Mucosa of rectum (tissue), 2 donors: ENCODE data around the gene WWP2.

Source experiments
- H3K27ac ChIP-seq, 2 donors: one replicate each; pipeline ENCODE4 v1.7.0; 2013; ENCODE audit warnings: inconsistent platforms in 2 of 2, low read depth in 2 of 2, low read length in 2 of 2
- H3K27me3 ChIP-seq, 2 donors: one replicate each; pipeline ENCODE4 v1.7.0; 2013; ENCODE audit warnings: low read length in 2 of 2; ENCODE audit not compliant: control insufficient read depth in 2 of 2, insufficient read depth in 2 of 2
- H3K36me3 ChIP-seq, 2 donors: one replicate each; pipeline ENCODE4 v1.7.0; 2013; ENCODE audit warnings: low read length in 2 of 2; ENCODE audit not compliant: control insufficient read depth in 2 of 2, insufficient read depth in 2 of 2
- H3K4me1 ChIP-seq, 2 donors: one replicate each; pipeline ENCODE4 v1.7.0; 2013; ENCODE audit warnings: low read length in 2 of 2, mild to moderate bottlenecking in 1 of 2; ENCODE audit not compliant: control insufficient read depth in 2 of 2, insufficient read depth in 2 of 2
- H3K4me3 ChIP-seq, 2 donors: one replicate each; pipeline ENCODE4 v1.7.0; 2013; ENCODE audit warnings: low read length in 2 of 2
- H3K9ac ChIP-seq, 2 donors: one replicate each; pipeline ENCODE4 v1.7.0; 2013; ENCODE audit warnings: low read length in 2 of 2, low read depth in 1 of 2, mild to moderate bottlenecking in 1 of 2
- H3K9me3 ChIP-seq, 2 donors: one replicate each; pipeline ENCODE4 v1.7.0; 2013; ENCODE audit warnings: low read length in 2 of 2; ENCODE audit not compliant: control insufficient read depth in 2 of 2
- donor health status: healthy.
- donor health status: Normal muscosa, but diverticular disease.

Gene WWP2

DNA sequence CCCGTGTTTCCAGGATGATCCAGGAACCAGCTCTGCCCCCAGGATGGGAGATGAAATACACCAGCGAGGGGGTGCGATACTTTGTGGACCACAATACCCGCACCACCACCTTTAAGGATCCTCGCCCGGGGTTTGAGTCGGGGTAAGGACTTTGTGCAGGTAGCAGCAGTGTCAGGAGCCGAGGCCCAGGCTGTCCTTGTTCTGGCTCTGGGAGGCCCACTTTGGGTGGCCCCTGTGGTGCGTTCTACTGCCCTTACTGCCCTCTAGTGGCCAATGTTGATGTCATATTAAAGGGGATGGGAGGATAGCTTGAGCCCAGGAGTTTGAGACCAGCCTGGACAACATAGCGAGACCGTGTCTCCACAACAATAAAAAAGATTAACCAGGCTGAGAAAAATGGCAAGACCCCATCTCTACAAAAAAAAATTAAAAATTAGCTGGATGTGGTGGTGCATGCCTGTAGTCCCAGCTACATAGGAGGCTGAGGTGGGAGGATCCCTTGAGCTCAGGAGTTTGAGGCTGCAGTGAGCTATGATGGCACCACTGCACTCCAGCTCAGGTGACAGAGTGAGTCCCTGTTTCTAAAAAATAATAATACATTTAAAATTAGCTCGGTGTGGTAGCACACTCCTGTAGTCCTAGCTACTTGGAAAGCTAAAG is 168.1 kb downstream of the WWP2 start:
- Histone ChIP-seq H3K4me3 (no peak overlapping the region), H3K27ac (no peak overlapping the region)

GRCh38 chr16:69931631-69932030 is 169.5 kb downstream of the WWP2 start:
- no peak overlapping the region for H3K27ac ChIP-seq
- H3K27me3 ChIP-seq, result no peaks in the 10 kb centered on the region
- H3K4me3 ChIP-seq, result no peak overlapping the region
- H3K4me1 ChIP-seq, result no peaks in the 10 kb centered on the region
- no peak overlapping the region for H3K9ac ChIP-seq
- peaks cover 60 to 71% of the 10 kb centered on the region in 2 donors for H3K36me3 ChIP-seq
- H3K9me3 ChIP-seq, result no peaks in the 10 kb centered on the region

More for the DNA sequence above, 168.1 kb downstream of the WWP2 start:
- no peak overlapping the region for H3K9ac ChIP-seq
- H3K9me3 ChIP-seq, result no peaks in the 10 kb centered on the region
- H3K27me3 ChIP-seq, result no peaks in the 10 kb centered on the region
- H3K36me3 ChIP-seq, result peaks cover 58 to 65% of the 10 kb centered on the region in 2 donors
- H3K4me1 ChIP-seq, result no peaks in the 10 kb centered on the region

DNA sequence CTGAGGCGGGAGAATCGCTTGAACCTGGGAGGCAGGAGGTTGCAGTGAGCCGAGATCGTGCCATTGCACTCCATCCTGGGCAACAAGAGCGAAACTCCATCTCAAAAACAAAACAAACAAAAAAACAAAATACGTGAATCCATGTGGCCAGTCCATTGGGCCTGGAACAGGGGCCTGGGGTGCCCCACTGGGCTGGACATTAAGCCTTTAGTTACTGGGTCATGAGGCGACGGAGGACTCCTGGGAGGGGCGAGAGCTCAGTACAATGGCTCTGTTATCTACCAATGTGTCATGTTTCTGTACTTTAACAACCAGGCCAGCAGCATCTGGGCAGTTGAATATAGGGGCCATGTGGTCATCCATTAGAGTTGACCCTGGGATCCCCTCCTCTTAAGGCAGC is 170.1 kb downstream of the WWP2 start:
- H3K27ac ChIP-seq, result no peak overlapping the region
- H3K4me3 ChIP-seq, result no peak overlapping the region
- H3K9me3 ChIP-seq, result no peaks in the 10 kb centered on the region
- H3K36me3 ChIP-seq, result peaks cover 64 to 77% of the 10 kb centered on the region in 2 donors
- H3K4me1 ChIP-seq, result no peaks in the 10 kb centered on the region
- H3K9ac ChIP-seq, result no peak overlapping the region
- no peaks in the 10 kb centered on the region for H3K27me3 ChIP-seq

- H3K4me1 ChIP-seq, result no peaks in the 10 kb centered on the region
- no peak overlapping the region for H3K9ac ChIP-seq
- no peaks in the 10 kb centered on the region for H3K27me3 ChIP-seq
- no peaks in the 10 kb centered on the region for H3K9me3 ChIP-seq
- no peak overlapping the region for H3K4me3 ChIP-seq
- peaks cover 70 to 83% of the 10 kb centered on the region in 2 donors for H3K36me3 ChIP-seq
- no peak overlapping the region for H3K27ac ChIP-seq
Measured at GRCh38 chr16:69932691-69933392, 170.7 kb downstream of the WWP2 start.

- no peak overlapping the region for H3K4me3 ChIP-seq
- no peaks in the 10 kb centered on the region for H3K9me3 ChIP-seq
- no peak overlapping the region for H3K9ac ChIP-seq
- H3K4me1 ChIP-seq, result no peaks in the 10 kb centered on the region
- peaks cover 79 to 92% of the 10 kb centered on the region in 2 donors for H3K36me3 ChIP-seq
- H3K27ac ChIP-seq, result no peak overlapping the region
- no peaks in the 10 kb centered on the region for H3K27me3 ChIP-seq
Measured at GRCh38 chr16:69934044-69934443, 171.9 kb downstream of the WWP2 start.

DNA sequence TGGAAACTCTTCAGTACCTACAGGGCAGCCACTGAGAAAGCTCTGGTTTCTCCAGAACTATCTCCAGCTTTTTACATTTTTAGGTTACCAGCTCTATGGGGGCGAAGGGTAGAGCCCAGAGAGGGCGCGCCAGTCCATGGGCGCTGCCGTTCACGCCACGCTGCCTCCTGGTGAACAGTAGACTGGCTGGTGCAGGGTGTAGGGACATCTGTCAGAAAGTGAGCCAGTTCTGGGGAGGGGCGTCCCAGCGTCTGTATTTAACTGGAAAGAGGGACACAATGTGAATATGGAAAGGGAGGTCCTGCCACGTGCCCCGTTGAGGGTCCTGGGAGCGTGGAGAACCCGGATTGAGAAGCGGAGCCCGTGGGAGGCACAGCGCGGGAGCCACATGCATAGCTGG is 172.6 kb downstream of the WWP2 start:
- no peaks in the 10 kb centered on the region for H3K9me3 ChIP-seq
- no peak overlapping the region for H3K27ac ChIP-seq
- H3K4me1 ChIP-seq, result no peaks in the 10 kb centered on the region
- H3K27me3 ChIP-seq, result no peaks in the 10 kb centered on the region
- no peak overlapping the region for H3K9ac ChIP-seq
- H3K36me3 ChIP-seq, result peaks cover 84 to 92% of the 10 kb centered on the region in 2 donors
- no peak overlapping the region for H3K4me3 ChIP-seq

GRCh38 chr16:69935278-69935711 is 173.2 kb downstream of the WWP2 start:
- Histone ChIP-seq H3K27me3 (no peaks in the 10 kb centered on the region), H3K9me3 (no peaks in the 10 kb centered on the region), H3K9ac (no peak overlapping the region), H3K36me3 (peaks cover 85 to 94% of the 10 kb centered on the region in 2 donors), H3K4me1 (no peaks in the 10 kb centered on the region), H3K4me3 (no peak overlapping the region), H3K27ac (no peak overlapping the region)

DNA sequence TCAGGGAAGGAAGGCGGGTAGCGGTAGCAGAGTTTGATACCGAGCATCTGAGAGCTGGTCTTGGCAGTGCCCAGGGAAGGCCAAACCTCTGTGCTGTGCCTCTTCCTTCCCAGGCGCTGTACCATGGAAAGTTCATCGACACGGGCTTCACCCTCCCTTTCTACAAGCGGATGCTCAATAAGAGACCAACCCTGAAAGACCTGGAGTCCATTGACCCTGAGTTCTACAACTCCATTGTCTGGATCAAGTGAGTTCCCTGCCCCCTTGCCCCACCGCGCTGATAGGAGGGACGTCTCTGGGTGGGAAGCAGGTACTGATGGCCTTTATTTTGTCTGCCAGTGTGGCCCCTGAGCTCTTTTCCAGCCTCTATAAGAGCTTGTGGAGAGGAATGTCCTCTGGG is 173.6 kb downstream of the WWP2 start:
- Histone ChIP-seq H3K27me3 (no peaks in the 10 kb centered on the region), H3K36me3 (peaks cover 88 to 92% of the 10 kb centered on the region in 2 donors), H3K9me3 (no peaks in the 10 kb centered on the region), H3K27ac (no peak overlapping the region), H3K4me1 (no peaks in the 10 kb centered on the region), H3K4me3 (no peak overlapping the region), H3K9ac (no peak overlapping the region)

- Histone ChIP-seq H3K27ac (no peak overlapping the region), H3K36me3 (peaks cover 88 to 91% of the 10 kb centered on the region in 2 donors)
Measured at GRCh38 chr16:69936252-69936651, 174.1 kb downstream of the WWP2 start.

DNA sequence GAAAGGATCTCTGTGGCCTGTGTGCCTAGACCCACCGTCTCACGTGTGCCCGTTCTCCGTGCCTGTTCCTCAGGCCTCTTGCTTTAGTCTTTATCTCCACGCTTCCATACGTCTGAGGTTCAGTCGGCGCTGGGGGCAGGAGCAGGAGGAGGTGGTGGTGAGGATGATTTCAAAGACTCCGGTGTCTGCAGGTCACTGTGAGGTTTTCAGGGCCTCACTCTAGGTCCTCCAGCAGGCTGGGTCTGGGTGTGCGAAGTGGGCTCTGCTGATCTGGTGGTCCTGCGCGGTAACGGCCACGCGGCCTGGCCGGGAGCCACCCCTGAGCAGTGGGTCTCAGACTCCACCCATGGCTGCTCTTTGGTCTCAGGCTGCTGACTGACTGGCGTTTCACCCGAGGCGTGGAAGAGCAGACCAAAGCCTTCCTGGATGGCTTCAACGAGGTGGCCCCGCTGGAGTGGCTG is 174.6 kb downstream of the WWP2 start:
- Histone ChIP-seq H3K4me3 (no peak overlapping the region), H3K4me1 (no peaks in the 10 kb centered on the region), H3K27ac (no peak overlapping the region), H3K9me3 (no peaks in the 10 kb centered on the region), H3K36me3 (peaks cover 88% of the 10 kb centered on the region in 2 donors), H3K9ac (no peak overlapping the region), H3K27me3 (no peaks in the 10 kb centered on the region)

More at GRCh38 chr16:69936252-69936651, 174.1 kb downstream of the WWP2 start:
- Histone ChIP-seq H3K4me3 (no peak overlapping the region), H3K27me3 (no peaks in the 10 kb centered on the region), H3K9me3 (no peaks in the 10 kb centered on the region), H3K4me1 (no peaks in the 10 kb centered on the region), H3K9ac (no peak overlapping the region)
